PFSK-1 (cell line): ENCODE results near the gene TGFB2.

Experiments used
- FOXP2 ChIP-seq: optimal IDR thresholded peaks from 2 replicates; pipeline ENCODE3; 2011; ENCODE audit warnings: borderline replicate concordance, control low read depth, inconsistent platforms; ENCODE audit not compliant: insufficient read depth; ENCODE audit errors: extremely low read length, extremely low read depth
- POLR2AphosphoS5 ChIP-seq: IDR thresholded peaks from 2 replicates; pipeline ENCODE4 v1.6.1; 2012; ENCODE audit warnings: low read depth, mild to moderate bottlenecking, control low read depth, low read length, moderate library complexity
- REST ChIP-seq, 2 experiments: IDR thresholded peaks; 2 replicates each; pipeline versions ENCODE4 v1.6.1 to v1.8.0; 2011 to 2012; ENCODE audit warnings: low read depth in 2 of 2, low read length in 2 of 2, control low read depth in 1 of 2, inconsistent platforms in 1 of 2, mild to moderate bottlenecking in 1 of 2, moderate library complexity in 1 of 2; ENCODE audit not compliant: insufficient read depth in 1 of 2
- SIN3A ChIP-seq: IDR thresholded peaks from 2 replicates; pipeline ENCODE4 v1.6.1; 2012; ENCODE audit warnings: mild to moderate bottlenecking, low read length, moderate library complexity, borderline replicate concordance; ENCODE audit not compliant: insufficient read depth
- TAF1 ChIP-seq: IDR thresholded peaks from 2 replicates; pipeline ENCODE4 v1.6.1; 2012; ENCODE audit warnings: low read length, control low read depth, borderline replicate concordance; ENCODE audit not compliant: insufficient read depth

The TGFB2 gene

DNA sequence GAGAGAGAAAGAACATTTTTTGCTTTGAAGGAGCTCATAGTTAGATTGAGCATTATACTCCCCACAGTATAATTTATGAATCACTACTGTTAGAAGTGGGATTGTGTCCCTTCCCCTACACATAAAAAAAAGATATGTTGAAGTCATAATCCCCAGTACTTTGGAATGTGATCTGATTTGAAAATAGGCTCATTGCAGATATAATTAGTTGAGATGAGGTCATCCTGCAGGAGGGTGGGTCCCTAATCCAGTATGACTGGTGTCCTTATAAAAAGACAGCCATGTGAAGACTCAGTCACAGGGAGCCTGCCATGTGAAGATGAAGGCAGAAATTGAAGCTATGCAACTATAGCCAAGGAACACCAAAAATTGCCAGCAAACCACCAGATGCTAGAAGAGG, 76.4 kb downstream of the TGFB2 start:
- TF ChIP-seq TAF1: no peak
- no peak for TF ChIP-seq SIN3A
- no peak for TF ChIP-seq POLR2AphosphoS5
- no peak for TF ChIP-seq REST (IDR thresholded peaks at IDR 0.05; ENCODE audit: insufficient read depth in 1 of 2, low read depth in 2 of 2, low read length in 2 of 2)
- no peak for TF ChIP-seq FOXP2

DNA sequence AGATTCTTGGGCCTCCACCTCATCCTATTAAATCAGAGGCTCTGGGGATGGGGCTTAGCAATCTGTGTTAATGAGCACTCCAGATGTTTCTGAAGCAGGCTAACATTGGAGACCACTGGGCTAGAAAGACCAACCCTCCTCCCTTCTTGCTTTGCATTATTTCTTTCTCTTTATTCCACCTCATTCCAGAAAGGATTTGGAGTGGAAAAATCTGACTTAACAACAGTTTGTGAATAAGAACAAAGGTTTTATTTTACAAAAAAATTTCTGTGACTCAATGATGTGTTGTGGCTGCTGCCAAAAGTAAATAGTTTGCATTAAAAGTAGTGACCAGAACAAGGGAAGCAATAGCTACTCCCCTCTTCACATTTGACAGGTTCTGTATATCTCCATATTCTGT, 79.4 kb downstream of the TGFB2 start:
- TF ChIP-seq SIN3A (no peak), POLR2AphosphoS5 (no peak), TAF1 (no peak), FOXP2 (no peak), REST (IDR thresholded peaks at IDR 0.05; ENCODE audit: insufficient read depth in 1 of 2, low read depth in 2 of 2, low read length in 2 of 2) (no peak)

DNA sequence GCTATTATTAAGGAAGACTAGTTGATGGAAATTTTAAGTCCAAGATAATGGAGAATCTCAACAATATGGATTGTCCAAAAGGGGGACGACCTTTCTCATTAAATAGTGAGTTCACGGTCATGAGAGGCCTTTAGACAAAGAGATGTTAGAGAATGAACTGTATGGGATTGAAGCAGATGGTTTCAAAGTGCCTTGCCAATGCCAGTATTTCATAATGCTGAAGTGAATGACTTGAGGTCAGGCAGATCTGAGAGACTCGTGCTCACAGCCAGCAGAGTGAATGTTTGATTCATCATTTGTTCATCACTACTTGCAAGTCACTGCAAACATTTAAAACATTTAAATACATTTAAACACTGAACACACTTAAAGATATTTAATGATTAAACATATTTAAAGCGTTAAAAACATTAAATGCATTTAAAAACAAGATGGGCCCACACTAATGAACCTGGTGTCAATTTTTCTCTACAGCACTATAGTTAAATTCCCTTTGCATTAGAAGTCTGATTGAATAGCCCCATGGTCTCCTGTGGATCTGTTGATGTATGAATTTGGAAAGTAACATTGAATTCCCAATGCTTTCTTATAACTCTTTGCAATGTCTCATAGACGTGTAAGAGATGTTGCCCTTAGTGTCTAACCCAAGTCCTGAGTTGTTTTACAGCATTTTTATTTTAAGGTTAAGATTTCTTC, 80.7 kb downstream of the TGFB2 start:
- no peak for TF ChIP-seq TAF1
- TF ChIP-seq SIN3A: no peak
- no peak for TF ChIP-seq FOXP2
- no peak for TF ChIP-seq REST (IDR thresholded peaks at IDR 0.05; ENCODE audit: insufficient read depth in 1 of 2, low read depth in 2 of 2, low read length in 2 of 2)
- no peak for TF ChIP-seq POLR2AphosphoS5

DNA sequence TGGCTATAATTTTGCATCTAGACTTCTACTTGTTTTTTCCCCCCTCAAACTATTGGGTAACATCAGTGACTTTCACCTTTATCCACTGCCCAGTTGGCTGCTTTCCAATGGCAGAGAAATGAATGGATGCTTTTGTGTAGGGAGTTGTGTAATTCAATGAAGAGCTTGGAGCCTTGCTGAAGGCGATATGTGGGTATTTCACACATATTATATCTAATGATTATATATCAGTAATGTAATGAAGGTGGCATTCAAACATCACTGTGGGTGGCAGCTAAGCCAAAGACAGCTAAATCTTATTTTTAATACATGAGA, 81.2 kb downstream of the TGFB2 start:
- TF ChIP-seq REST (IDR thresholded peaks at IDR 0.05; ENCODE audit: insufficient read depth in 1 of 2, low read depth in 2 of 2, low read length in 2 of 2) (no peak), SIN3A (no peak)

GRCh38 chr1:218429301-218429700, 84.2 kb downstream of the TGFB2 start:
- TF ChIP-seq TAF1: no peak
- TF ChIP-seq FOXP2: no peak
- no peak for TF ChIP-seq POLR2AphosphoS5
- no peak for TF ChIP-seq REST (IDR thresholded peaks at IDR 0.05; ENCODE audit: insufficient read depth in 1 of 2, low read depth in 2 of 2, low read length in 2 of 2)
- TF ChIP-seq SIN3A: no peak
